22Rv1 (cell line): ENCODE data around the gene AMER3.
"Not testable (repeated sequence)": the region's sequence is repeated elsewhere in the genome, so short reads cannot be mapped to it uniquely, and the experiment has no call there.

Experiments used
- H3K27ac ChIP-seq: fragments of 450-650 bp; 2 replicates; pipeline ENCODE4 v1.5.1; 2017
- ZFX ChIP-seq: fragments of 450-650 bp; IDR thresholded peaks from 2 replicates; pipeline ENCODE4 v1.6.1; 2017; ENCODE audit warnings: antibody characterized with exemption, borderline replicate concordance
- TF ChIP-seq, protein P1 (sequence below): fragments of 450-650 bp; IDR thresholded peaks from 2 replicates; pipeline ENCODE4 v1.5.1; 2017; ENCODE audit warnings: mild to moderate bottlenecking

AMER3 gene

GRCh38 chr2:130728007-130728454 lies 27.3 kb upstream of the AMER3 start:
- peak overlapping the region; percentile 68 for H3K27ac ChIP-seq
- TF ChIP-seq, protein P1, sequence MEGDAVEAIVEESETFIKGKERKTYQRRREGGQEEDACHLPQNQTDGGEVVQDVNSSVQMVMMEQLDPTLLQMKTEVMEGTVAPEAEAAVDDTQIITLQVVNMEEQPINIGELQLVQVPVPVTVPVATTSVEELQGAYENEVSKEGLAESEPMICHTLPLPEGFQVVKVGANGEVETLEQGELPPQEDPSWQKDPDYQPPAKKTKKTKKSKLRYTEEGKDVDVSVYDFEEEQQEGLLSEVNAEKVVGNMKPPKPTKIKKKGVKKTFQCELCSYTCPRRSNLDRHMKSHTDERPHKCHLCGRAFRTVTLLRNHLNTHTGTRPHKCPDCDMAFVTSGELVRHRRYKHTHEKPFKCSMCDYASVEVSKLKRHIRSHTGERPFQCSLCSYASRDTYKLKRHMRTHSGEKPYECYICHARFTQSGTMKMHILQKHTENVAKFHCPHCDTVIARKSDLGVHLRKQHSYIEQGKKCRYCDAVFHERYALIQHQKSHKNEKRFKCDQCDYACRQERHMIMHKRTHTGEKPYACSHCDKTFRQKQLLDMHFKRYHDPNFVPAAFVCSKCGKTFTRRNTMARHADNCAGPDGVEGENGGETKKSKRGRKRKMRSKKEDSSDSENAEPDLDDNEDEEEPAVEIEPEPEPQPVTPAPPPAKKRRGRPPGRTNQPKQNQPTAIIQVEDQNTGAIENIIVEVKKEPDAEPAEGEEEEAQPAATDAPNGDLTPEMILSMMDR: no peak
- no peak for TF ChIP-seq ZFX

- TF ChIP-seq, protein P1: no peak
- no peak for TF ChIP-seq ZFX
- H3K27ac ChIP-seq: peak within 1 kb of the TSS; percentile 68
Observed at GRCh38 chr2:130728549-130729316, 26.6 kb upstream of the AMER3 start, which contains the start of gene GPR148. TSS of gene GPR148 (plus strand) at chr2:130729070. CDS start at chr2:130729152, 82 bp downstream.

GRCh38 chr2:130729322-130730299 lies 25.7 kb upstream of the AMER3 start:
- TF ChIP-seq, protein P1: no peak
- TF ChIP-seq ZFX: no peak
- H3K27ac ChIP-seq: no peak overlapping the region

DNA sequence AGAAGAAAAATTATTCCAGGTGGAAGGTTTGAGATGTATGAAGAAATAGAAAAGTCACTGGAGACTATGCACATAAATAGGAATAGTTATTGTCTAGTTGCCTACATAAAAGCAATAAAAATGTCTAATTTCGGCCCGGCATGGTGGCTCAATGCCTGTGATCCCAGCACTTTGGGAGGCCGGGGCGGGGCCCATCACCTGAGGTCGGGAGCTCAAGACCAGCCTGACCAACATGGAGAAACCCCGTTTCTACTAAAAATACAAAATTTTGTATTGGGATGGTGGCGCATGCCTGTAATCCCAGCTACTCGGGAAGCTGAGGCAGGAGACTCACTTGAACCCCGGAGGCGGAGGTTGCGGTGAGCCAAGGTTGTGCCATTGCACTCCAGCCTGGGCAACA lies 23.1 kb upstream of the AMER3 start:
- H3K27ac ChIP-seq: not testable (repeated sequence)

GRCh38 chr2:130735200-130735599 lies 20.1 kb upstream of the AMER3 start:
- TF ChIP-seq, protein P1: no peak
- TF ChIP-seq ZFX: no peak
- H3K27ac ChIP-seq: no peak overlapping the region

DNA sequence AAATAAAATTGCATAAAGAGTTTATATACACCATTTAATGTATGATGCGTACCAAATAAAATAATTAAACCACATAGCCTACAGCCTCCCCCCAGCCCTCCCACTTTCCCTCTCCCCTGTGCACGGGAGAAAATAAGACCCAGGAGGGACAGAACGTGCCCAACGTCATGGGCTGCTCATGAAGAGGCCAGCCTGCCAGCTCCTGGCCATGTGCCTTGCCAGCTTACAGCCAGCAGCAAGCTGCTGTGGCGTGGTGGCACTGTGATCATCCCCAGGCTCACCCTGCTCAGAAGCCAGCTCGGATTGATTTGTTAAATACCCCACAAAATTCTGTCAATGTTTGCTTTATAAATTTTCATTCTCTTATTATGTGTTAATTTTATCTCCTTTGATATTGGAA lies 18.9 kb upstream of the AMER3 start:
- no peak overlapping the region for H3K27ac ChIP-seq
- no peak for TF ChIP-seq ZFX
- TF ChIP-seq, protein P1: no peak

- no peak overlapping the region for H3K27ac ChIP-seq
- no peak for TF ChIP-seq ZFX
- TF ChIP-seq, protein P1: no peak
Observed at GRCh38 chr2:130737592-130737991, 17.7 kb upstream of the AMER3 start.
